Measurements from ENCODE around the gene KNCN. TPM values are rescaled to one million over a fixed set of nuclear protein-coding genes. Genes with fewer than 3 reads are reported as not detected.

KNCN gene
- total RNA-seq, 2 experiments from 2014 or later: not detected

- Histone ChIP-seq H3K9me3 (ENCODE audit: control insufficient read depth in 1 of 2, insufficient read depth in 1 of 2, low read length in 2 of 2) (no peaks in the 10 kb centered on the region), H3K4me1 (ENCODE audit: insufficient read depth, low read length) (no peaks in the 10 kb centered on the region), H3K36me3 (ENCODE audit: insufficient read depth, low read length) (no peaks in the 10 kb centered on the region), H3K27ac (ENCODE audit: low read depth in 1 of 2, low read length in 2 of 2) (no peak overlapping the region), H3K4me3 (ENCODE audit: low read length) (no peak overlapping the region), H3K27me3 (ENCODE audit: control insufficient read depth in 1 of 2, insufficient read depth in 2 of 2, low read length in 2 of 2) (peaks cover 9 to 26% of the 10 kb centered on the region in 2 experiments)
- H3K4me1 Mint-ChIP-seq (ENCODE audit: low read depth): no peaks in the 10 kb centered on the region
- ATAC-seq (ENCODE audit: poor library complexity) (no peak), DNase-seq (no peak)
- peaks cover 54% of the 10 kb centered on the region for H3K27me3 Mint-ChIP-seq
- intact Hi-C loops (cut with DNase I, micrococcal nuclease): no loop called here
- no peak overlapping the region for H3K4me3 Mint-ChIP-seq
- no peak overlapping the region for H3K27ac Mint-ChIP-seq
- ChIA-PET CTCF (no interaction called here), POLR2A (no interaction called here)
- TF ChIP-seq, protein P1, sequence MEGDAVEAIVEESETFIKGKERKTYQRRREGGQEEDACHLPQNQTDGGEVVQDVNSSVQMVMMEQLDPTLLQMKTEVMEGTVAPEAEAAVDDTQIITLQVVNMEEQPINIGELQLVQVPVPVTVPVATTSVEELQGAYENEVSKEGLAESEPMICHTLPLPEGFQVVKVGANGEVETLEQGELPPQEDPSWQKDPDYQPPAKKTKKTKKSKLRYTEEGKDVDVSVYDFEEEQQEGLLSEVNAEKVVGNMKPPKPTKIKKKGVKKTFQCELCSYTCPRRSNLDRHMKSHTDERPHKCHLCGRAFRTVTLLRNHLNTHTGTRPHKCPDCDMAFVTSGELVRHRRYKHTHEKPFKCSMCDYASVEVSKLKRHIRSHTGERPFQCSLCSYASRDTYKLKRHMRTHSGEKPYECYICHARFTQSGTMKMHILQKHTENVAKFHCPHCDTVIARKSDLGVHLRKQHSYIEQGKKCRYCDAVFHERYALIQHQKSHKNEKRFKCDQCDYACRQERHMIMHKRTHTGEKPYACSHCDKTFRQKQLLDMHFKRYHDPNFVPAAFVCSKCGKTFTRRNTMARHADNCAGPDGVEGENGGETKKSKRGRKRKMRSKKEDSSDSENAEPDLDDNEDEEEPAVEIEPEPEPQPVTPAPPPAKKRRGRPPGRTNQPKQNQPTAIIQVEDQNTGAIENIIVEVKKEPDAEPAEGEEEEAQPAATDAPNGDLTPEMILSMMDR (IDR thresholded peaks at IDR 0.05): no peak
- no peaks in the 10 kb centered on the region for H3K9me3 Mint-ChIP-seq
- H3K36me3 Mint-ChIP-seq (ENCODE audit: low read depth): no peaks in the 10 kb centered on the region
Measured at GRCh38 chr1:46512792-46513190, 38.7 kb downstream of the KNCN start.

DNA sequence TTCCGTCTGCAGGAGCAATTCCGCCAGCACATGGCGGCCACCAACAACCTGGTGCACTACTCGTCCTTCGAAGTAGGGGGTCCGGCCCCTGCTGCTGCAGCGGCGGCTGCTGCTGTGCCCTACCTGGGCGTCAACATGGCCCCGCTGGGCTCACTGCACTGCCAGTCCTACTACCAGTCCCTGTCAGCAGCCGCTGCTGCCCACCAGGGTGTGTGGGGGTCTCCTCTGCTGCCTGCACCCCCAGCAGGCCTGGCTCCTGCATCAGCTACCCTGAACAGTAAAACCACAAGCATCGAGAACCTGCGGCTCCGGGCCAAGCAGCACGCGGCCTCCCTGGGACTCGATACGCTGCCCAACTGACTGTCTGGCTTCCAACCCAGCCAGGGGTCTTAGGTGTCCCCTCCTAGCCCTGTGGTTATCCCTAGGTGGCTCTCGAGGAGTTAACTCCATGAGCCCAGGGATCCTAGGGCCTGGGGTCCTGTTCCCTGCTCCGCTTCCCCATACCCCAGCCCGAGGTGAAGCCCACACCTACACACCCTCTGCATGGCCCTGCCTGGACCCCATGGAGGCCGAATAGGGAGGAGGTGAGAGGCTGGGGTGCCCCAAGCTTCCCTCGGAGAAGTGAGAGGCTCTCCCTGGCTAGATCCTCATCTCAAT is 39.2 kb downstream of the KNCN start:
- no peak overlapping the region for H3K4me3 ChIP-seq (ENCODE audit: low read length)
- no peaks in the 10 kb centered on the region for H3K36me3 Mint-ChIP-seq (ENCODE audit: low read depth)
- H3K4me1 ChIP-seq (ENCODE audit: insufficient read depth, low read length): no peaks in the 10 kb centered on the region
- no peaks in the 10 kb centered on the region for H3K36me3 ChIP-seq (ENCODE audit: insufficient read depth, low read length)
- peaks cover 53% of the 10 kb centered on the region for H3K27me3 Mint-ChIP-seq
- H3K4me1 Mint-ChIP-seq (ENCODE audit: low read depth): no peaks in the 10 kb centered on the region
- no peak overlapping the region for H3K27ac ChIP-seq (ENCODE audit: low read depth in 1 of 2, low read length in 2 of 2)
- no peaks in the 10 kb centered on the region for H3K9me3 Mint-ChIP-seq
- CTCF ChIA-PET: no interaction called here
- ATAC-seq (ENCODE audit: poor library complexity) (no peak), DNase-seq (no peak)
- peaks cover 9 to 26% of the 10 kb centered on the region in 2 experiments for H3K27me3 ChIP-seq (ENCODE audit: control insufficient read depth in 1 of 2, insufficient read depth in 2 of 2, low read length in 2 of 2)
- intact Hi-C loops (cut with DNase I, micrococcal nuclease): no loop called here
- H3K9me3 ChIP-seq (ENCODE audit: control insufficient read depth in 1 of 2, insufficient read depth in 1 of 2, low read length in 2 of 2): no peaks in the 10 kb centered on the region
- TF ChIP-seq, protein P1 (IDR thresholded peaks at IDR 0.05): no peak
- POLR2A ChIA-PET: interaction anchor here (0.6 kb wide), 1 partner anchor 782 kb away, joined by 4 read pairs; no protein-coding TSS in a partner anchor
- H3K4me3 Mint-ChIP-seq: no peak overlapping the region
- H3K27ac Mint-ChIP-seq: no peak overlapping the region

GRCh38 chr1:46510998-46511365 is 40.5 kb downstream of the KNCN start:
- Histone ChIP-seq H3K27ac (ENCODE audit: low read depth in 1 of 2, low read length in 2 of 2) (no peak overlapping the region), H3K4me3 (ENCODE audit: low read length) (no peak overlapping the region), H3K9me3 (ENCODE audit: control insufficient read depth in 1 of 2, insufficient read depth in 1 of 2, low read length in 2 of 2) (peaks cover 0 to 5% of the 10 kb centered on the region in 2 experiments), H3K4me1 (ENCODE audit: insufficient read depth, low read length) (no peaks in the 10 kb centered on the region), H3K36me3 (ENCODE audit: insufficient read depth, low read length) (no peaks in the 10 kb centered on the region), H3K27me3 (ENCODE audit: control insufficient read depth in 1 of 2, insufficient read depth in 2 of 2, low read length in 2 of 2) (peaks cover 9 to 16% of the 10 kb centered on the region in 2 experiments)
- Mint-ChIP-seq H3K36me3 (ENCODE audit: low read depth) (no peaks in the 10 kb centered on the region), H3K27ac (no peak overlapping the region), H3K4me1 (ENCODE audit: low read depth) (no peaks in the 10 kb centered on the region), H3K27me3 (peaks cover 49% of the 10 kb centered on the region), H3K4me3 (no peak overlapping the region), H3K9me3 (no peaks in the 10 kb centered on the region)
- ATAC-seq (ENCODE audit: poor library complexity): no peak
- TF ChIP-seq, protein P1 (IDR thresholded peaks at IDR 0.05): no peak
- DNase-seq: no peak
- CTCF ChIA-PET: no interaction called here
- intact Hi-C loops (cut with DNase I, micrococcal nuclease): no loop called here
- POLR2A ChIA-PET: no interaction called here
